Prostate gland (tissue), 2 donors: Measurements from ENCODE around the gene RMP24.

Experiments
- CTCF ChIP-seq, 4 experiments: fragments of 200-600 bp in 2 of 4; fragments of 450-650 bp in 2 of 4; sonication (generic) in 2 of 4; IDR thresholded peaks; 1 replicate in 3 of 4; 2 replicates in 1 of 4; pipeline ENCODE4 v1.5.1; 2016 to 2019; ENCODE audit warnings: antibody characterized with exemption in 4 of 4, mild to moderate bottlenecking in 2 of 4, moderate library complexity in 2 of 4
- POLR2AphosphoS5 ChIP-seq: sonication (generic); formaldehyde crosslinking; IDR thresholded peaks from one replicate; pipeline ENCODE4 v1.6.1; 2017; ENCODE audit warnings: antibody characterized with exemption

GRCh38 chr18:35923939-35924684 is 48.4 kb upstream of the RMP24 start:
- TF ChIP-seq POLR2AphosphoS5 = no peak
- TF ChIP-seq CTCF (IDR thresholded peaks at IDR 0.05) = no peak
